CD4-positive, alpha-beta T cell treated with Interleukin-4 for 1 hour (primary cell): ENCODE results near the gene C1orf74.
A peak's percentile ranks its signal among the peaks of the same experiment; 100 is the strongest.

Source experiments
- DNase-seq, 2 donors: peaks; one replicate each; pipeline ENCODE4 v3.0.0-alpha.2; 2020 to 2022

The C1orf74 gene

GRCh38 chr1:209784265-209785169 is at the start of gene C1orf74:
Gene C1orf74, minus strand, starts transcription at chr1:209784559. Its CDS starts 925 bp downstream, at chr1:209783634.
- peak; percentile 98 for DNase-seq

DNA sequence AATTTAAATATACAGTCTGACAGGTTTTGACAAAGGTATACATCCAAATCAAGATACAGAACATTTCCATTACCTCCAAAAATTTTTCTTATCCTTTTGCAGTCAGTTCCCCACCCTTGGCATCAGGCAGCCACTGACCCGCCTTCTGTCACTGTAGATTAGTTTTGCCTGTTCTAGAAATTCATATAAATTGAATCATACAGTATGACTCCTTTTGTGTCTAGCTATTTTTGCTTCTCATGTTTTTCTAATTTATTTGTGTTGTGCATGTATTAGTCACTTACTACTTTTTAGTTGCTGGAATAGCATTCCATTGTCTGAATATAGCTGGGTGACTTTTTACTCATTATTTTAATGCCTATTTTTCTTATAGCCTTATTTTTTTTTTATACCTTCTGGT is 47.3 kb upstream of the C1orf74 start:
- DNase-seq: no peak

DNA sequence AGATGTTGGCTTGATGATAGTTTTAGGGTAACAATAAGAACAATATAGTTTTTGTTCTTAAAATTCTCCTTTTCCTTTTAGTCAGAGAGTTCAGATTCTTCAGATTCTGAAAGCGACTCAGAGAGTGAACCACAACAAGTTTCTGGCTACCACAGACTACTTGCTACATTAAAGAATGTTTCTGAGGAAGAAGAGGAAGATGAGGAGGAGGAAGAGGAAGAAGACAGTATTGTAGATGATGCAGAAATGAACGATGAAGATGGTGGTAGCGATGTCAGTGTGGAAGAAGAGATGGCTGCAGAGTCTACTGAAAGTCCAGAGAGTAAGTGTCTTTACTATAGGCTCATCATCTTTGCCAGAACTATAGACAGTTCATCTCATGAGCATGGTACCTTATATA is 46.4 kb upstream of the C1orf74 start:
- no peak for DNase-seq

DNA sequence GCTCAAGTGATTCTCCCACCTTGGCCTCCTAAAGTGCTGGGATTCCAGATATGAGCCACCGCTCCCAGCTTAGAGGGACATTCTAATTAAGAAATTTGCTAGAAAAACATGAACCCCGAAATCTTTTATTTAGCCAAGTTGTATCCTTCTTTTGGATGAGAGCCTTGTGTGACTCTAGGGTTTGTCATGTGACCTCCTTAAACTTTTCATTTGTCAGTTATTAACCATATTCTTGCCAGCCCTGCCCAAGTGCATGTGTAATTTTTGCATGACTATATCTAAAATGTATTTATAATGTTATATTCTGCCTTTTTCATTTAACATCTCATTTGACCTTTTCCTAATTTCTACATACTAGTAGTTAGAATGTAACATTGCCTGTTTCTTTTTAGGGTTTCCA is 45.4 kb upstream of the C1orf74 start:
- no peak for DNase-seq

GRCh38 chr1:209827384-209828262 is 43.3 kb upstream of the C1orf74 start, which contains the start of gene UTP25:
Gene UTP25, plus strand, starts transcription at chr1:209827972. Its CDS starts 92 bp downstream, at chr1:209828064.
- peak; percentile 94 to 95 for DNase-seq

DNA sequence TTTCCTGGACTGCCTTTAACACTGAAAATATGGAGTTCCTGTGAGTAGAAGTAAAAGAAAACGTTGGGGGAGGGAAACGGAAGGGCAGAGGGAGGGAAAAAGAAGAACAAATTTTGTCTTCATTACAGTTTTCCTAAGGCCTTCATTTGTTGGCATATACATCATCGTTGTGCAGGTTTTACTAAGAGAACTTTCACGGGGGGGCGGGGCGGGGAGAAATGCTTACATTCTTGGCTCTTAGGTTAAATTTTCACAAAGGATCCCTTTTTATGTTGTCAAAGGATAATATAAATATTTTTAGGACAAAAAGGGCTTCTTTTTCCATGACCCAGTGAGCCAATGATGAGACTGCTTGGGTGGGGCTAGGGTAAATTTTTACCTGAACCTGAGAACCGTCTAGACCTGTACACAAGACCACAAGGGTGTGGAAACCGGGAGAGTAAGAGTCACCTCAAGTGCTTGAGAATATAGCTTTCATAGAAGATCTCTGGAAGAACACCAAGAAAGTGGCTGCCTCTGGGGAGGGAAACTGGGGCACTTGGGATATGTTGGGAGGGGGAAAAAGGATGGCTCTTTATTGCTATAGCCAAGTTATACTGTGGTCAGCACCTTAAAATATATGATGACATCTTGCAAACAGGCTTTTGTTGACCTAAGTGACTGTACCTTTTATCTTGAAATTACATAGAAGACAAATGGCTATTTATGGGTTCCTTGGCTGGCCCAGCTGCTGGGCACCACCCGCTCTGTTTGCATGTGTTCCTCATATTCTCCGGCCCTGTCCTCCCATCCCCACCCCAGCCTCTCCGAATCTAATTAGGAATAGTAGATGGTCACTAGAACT is 41.5 kb upstream of the C1orf74 start:
- DNase-seq: no peak

GRCh38 chr1:209823143-209824041 is 39.0 kb upstream of the C1orf74 start:
- peak; percentile 30 to 68 for DNase-seq

DNA sequence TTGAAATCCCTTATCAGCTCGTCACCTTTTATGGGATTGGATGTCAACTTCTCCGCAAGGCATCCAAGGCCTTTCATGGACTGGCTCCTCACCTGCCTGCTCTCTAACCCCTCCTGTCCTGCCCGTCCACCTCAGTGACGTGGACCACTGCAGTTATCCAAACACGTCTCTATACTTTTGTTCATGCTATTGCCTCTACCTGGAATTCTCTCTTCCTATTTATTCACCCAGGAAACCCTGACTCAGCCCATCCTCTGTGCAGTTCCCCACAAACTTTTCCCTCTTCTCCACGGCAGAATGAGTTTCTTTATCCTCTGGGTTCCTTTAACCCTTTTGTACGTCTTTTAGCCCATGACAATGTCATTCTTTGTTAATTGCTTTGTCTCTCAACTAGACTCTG is 38.3 kb upstream of the C1orf74 start:
- no peak for DNase-seq

DNA sequence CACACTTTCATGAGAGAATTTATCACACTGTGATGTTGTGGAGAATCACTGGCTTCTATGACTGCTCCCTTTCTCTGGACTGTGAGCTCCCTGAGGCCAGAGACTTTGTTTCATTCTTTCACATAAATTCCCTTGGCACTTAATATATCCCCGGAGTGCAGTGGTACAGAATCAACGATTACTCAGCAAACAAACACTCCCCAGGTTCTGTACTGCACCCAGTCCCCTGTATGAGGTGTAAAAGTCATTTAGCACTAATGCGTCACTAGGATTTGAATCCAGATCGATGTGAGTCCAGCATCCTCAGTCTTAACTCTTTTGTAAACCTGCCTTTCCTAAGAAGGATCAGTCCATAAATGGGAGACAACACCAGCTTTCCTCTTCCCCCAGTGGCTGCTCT is 36.6 kb upstream of the C1orf74 start:
- no peak for DNase-seq

DNA sequence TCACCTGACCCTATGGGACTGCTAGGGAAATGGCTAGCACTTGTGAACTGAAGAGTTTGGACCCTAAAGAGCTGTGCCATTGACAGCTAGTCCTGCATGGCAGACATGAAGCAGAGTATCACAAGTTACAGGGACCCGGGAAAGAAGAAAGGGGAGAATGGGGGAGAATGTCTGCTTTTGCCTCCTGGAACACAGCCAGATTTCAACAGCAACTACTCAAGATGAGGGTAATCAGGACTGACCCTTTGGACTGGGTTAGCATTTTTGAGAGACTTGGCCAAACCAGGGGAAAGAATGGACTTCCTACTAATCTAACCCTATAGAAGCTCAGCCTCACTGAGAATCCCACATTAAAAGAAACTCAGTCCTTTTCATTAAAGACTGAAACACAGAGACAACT is 34.7 kb upstream of the C1orf74 start:
- DNase-seq: no peak

- DNase-seq: no peak
Measured at GRCh38 chr1:209817691-209818090, 33.3 kb upstream of the C1orf74 start.

DNA sequence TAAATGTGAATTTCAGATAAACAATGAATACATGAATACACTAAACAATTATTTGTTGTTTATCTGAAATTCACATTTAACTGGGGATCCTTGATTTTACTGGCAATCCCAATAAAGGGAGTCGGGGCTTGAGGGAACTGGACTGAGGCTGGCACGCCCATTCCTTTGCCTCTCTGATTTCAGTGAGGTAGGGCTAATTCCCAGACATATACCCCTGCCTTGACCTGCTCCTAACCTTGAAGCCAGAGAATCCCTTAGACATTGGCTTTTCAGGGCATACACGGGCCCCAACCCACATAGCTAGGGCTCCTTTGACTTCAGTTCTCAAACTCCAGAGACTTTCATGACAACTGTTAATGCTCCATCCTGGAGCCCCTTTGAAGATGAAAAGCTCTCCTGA is 32.6 kb upstream of the C1orf74 start:
- DNase-seq: no peak

DNA sequence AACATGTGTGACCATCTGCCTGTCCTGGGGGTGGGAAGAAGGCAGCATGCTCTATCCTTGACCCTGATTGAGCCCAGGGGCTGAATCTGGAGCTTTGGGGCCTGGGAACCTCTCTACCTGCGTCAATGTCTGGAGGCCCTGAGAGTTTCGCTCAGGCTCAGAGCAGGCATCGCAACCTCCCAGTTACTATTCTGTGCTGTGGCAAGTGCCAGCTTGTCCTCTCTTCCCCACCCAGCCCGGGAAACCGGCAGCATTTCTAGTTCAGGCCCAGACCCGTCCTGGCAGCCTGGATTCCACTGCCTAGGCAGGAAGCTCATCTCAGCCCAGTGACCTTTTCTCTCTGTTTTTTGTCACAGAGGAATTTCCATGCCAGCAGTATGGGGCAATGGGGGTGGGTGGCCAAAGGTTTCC is 31.6 kb upstream of the C1orf74 start:
- DNase-seq: no peak

DNA sequence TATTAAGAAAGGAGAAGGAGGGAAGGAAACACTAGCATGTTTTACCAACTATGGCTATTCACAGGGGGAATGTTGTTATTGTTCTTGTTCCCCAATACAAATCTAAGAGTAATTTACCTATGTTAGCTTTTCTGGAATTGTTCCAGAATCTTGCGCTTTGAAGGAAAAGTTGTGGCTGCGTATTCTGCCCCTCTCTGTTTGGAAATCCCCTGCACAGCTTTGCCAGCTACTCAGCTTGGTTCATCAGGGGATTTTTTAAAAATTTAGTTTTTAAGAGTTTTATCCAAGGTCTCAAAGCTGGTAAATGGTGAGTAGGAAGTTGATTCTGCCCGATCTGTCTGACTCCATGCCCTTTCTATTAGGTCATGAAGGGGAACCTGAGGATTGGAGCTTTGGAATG is 31.1 kb upstream of the C1orf74 start:
- peak in 1 of 2 donors; percentile 5 for DNase-seq

- no peak for DNase-seq
Measured at GRCh38 chr1:209813902-209814301, 29.5 kb upstream of the C1orf74 start.

- DNase-seq: no peak
Measured at GRCh38 chr1:209810783-209811182, 26.4 kb upstream of the C1orf74 start.

DNA sequence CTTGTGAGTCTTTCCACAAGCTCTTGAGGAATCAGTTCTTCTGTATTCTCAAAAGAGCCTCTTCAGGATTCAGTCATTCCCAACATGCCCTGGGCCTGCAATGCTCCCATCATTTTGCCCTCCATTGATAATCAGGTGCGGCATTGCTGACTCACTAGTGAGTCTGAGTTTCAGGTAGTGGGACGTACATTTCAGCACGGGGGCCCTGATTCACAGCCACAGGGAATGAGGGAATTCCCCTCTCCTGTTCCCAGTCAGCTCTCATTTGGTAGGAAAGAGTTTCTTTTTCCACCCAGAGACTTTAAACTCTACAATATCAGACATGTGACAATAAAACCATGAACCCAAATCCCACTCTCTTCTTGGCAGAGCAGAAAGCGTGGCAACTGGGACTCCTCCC is 25.3 kb upstream of the C1orf74 start:
- no peak for DNase-seq

- DNase-seq: no peak
Measured at GRCh38 chr1:209808059-209808581, 23.8 kb upstream of the C1orf74 start.

DNA sequence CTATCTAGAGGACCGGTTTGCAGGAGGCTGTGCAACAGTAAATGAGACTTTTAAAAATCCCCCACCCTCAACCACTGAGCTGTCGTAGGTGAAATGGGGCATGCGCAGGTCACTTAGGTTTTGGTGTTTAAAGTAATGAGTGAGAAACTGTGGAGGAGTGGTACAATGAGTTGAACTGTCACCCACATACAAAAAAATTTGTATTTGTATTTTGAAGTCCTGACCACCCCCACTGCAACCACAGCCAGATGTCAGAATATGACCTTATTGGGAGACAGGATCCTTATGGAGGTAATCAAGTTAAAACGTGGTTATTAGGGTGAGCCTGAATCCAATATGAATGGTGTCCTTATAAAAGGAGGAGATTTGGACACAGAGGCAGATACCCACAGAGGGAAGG is 23.1 kb upstream of the C1orf74 start:
- DNase-seq: no peak

DNA sequence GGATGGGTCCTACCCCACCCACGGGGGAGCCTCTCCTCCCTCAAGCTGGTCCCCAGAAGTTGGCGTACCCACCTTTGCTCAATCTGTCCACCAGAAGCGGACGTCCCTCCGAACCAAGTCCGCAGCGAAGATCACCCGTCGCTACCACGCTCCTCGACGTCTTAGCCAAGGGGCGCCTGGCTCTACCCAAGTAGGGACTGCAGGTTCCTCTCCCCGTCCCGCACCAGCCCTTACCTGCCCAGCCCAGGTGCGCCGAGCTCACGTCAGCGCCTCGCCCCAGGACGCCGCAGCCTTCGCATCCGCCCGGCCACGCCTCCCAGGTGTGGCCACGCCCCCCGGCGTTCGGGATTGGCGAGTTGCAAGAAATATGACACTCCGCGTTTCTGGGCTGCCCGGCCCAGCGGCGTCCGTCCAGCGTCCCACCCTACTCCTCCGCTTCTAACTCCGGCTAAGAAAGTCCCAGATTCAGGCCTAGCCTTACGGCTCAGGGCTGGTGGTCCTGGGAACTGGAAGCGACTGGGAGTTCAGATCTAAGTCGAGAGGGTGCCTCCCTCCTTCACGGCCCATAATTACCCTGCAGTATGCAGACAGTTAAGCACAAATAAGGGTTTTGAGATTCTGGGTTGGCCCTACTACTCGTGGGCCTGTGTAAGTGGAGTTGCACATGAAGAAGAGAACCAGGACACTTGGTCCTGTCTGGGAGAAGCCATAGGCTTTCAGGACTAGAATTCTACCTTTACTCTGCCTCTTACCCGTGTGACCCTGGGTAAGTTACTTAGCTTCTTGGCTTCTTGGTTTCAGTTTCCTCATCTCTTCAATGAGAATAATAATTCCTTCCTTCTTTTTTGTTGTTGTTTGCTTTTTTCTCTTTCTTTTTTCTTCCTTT is 21.8 kb upstream of the C1orf74 start, which contains the start of gene IRF6:
TSS of gene IRF6 (minus strand) at position 268 of the 886 bp plus-strand sequence. CDS start 4,729 bp downstream, outside the sequence.
- DNase-seq: peak; percentile 70 to 81
